Endometrium (tissue), 2 donors: ENCODE measurements around the gene CEACAM18.
"Not testable (repeated sequence)": the region's sequence is repeated elsewhere in the genome, so short reads cannot be mapped to it uniquely, and the experiment has no call there.

Experiments
- FAIRE-seq: peaks from 2 replicates; lab custom pipeline; 2012; peaks lifted over from hg19 to GRCh38; lab: Jason Lieb, UNC
- donor health status: control.
- donor health status: control.

CEACAM18 gene

DNA sequence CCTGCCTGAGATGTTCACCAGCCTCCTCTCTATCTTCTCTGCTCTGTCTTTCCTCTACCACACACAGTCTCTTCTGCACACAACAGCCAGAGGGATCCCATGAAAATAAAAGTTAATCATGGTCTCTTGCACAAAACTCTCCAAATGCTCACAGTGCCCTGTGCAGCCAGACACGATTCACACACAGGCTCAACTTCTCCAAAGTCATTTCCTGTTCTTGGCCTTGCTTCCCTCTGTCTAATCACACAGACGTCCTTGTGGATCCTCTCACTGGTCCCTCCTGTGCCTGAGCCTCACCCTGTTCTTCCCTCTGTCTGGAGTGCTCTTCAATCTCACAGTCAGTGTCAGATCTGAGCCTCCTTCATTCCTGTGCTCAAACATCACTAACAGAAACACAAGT is 15.4 kb downstream of the CEACAM18 start:
- FAIRE-seq = no peak

DNA sequence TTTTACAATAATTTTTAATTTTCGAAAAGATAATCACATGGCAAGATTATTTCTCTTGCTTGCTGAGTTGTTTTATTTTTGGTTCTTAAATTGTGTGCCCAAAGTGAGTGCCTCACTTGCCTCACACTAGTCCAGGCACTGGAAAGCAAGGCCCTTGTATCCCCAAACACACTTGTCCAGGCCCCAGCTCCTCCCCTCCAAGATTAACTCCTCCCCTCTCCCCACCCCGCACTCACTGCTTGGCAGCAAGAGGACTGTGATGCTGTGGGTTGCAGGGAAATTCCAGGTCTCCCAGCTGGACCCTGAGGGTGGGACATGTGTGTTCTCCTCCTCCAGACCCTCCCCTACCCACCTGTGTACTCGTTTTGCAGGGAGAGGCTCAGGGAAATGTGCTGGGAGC is 19.3 kb downstream of the CEACAM18 start:
- FAIRE-seq = no peak

DNA sequence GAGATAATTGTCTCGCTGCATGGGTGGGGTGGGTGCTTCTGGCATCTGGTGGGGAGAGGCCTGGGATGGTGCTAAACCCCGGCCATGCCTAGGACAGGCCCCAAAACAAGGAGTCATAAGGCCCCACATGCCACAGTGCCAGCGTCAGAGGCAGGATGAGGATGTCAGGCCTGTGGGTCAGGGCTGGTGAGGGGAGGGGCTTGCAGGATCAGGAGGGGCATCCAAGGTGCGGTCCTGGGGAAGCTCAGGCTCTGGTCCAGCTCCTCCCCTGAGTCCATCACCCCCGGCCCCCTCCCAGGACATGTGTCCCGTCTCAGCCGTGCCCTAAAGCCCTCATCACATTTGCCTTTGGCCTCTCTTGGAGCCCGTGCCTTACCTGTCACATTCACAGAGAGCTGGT is 22.6 kb downstream of the CEACAM18 start:
- FAIRE-seq = not testable (repeated sequence)

DNA sequence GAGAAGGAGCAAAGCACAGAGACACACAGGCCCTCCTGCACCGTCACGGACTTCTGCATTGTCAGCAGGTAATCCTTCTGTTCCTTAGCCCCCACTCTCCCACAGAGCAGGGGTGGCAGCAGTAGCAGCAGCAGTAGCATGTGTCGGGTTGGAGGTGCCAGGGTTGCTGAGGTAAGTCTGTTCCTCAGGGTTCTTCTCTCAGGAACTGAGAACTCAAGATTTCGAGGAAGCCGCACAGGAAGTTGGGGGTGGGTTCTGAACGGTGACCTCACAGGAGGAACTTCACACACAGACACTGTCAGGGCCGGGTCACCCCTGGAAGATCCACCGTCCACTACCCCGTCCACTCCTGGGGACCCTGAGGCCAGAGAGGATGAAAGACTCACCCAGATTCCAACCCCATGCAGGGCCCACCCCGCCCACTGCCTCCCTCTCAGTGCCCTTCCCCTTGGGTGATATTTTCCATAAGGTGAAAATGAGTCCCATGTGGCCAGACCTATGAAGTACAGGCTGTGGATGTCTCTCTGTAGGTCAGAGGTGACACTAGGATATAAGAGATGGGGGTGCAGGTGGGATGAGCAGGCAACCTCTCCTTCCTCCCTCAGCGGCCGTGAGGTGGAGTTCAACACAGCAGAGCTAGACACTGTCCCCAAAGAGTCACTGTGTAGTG is 23.4 kb downstream of the CEACAM18 start, which contains the start of gene SIGLEC12:
Gene SIGLEC12 (minus strand): TSS at position 207 of the 670 bp plus-strand sequence. CDS start 67 bp downstream, at position 140.
- no peak for FAIRE-seq

DNA sequence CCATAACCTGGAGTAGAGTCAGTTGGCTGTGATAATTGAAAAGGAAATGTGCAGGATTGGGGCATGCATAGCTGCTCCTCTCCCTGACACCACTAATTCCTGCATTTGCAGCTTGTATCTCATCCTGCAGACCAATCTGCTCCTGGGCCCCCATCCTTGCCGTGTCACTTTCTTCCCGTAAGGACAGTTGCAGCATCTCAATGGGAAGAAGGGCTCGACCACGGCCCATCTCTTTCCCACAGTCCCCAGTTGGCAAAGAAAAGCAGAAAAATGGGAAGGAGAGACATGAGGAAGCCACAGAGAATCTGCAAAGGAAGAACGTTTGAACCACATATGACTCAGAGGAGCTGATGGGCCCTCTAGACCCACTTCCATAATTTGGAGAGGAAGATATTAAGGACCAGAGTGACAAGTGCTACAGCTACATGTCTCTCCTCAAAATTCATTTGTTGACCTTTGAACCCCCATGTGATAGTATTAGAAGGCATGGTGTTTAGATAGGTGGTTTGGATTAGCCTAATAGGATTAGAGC is 25.0 kb downstream of the CEACAM18 start:
- no peak for FAIRE-seq

DNA sequence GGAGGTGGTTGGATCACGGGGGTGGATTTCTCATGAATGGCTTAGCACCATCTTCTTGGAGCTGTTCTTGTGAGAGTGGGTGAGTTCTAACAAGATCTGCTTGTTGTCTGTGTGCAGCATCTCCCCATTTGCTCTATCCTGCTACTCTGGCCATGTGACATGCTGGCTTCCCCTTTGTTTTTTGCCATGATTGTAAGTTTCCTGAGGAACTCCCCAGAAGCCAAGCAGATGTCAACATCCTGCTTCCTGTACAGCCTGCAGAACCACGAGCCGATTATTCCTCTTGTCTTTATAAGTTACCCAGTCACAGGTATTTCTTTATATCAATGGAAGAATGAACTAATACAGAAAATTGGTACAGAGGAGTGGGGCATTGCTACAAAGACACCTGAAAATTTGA is 25.6 kb downstream of the CEACAM18 start:
- no peak for FAIRE-seq

DNA sequence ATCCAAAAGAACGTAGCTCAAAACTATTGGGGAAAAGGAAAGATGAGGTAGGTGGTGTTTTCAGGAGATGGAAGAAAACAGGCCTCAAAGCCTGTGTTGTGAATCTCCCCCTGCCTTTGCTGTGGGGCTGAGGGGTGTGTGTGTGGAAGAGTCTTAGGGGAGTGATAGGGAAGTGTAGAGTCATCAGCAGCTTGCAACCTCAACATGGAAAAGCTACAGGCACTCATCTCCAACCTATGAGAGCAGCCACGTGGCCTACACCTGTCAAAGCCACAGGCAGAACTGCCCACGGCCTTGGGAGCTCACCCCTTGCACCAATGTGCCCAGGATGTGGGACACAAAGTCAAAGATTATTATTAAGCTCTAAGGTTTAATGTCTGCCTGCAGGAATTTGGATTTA is 27.6 kb downstream of the CEACAM18 start:
- no peak for FAIRE-seq

DNA sequence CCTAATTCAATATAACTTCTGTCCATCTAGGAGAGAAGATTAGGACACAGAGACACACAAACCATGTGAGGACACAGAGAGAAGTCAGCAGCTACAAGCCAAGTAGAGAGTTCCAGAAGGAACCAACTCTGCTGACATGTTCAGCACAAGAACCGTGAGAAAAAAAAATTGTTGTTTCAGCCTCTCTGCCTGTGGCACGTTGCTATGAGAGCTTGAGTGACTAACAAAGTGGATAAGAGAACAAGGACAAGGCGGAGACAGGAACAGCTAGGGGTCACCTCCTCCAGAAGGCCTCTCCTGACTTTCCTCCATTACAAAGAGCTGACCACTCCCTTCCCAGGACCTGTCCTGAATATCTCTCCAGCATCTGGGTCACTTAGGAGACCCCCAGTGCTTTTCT is 28.9 kb downstream of the CEACAM18 start:
- no peak for FAIRE-seq

DNA sequence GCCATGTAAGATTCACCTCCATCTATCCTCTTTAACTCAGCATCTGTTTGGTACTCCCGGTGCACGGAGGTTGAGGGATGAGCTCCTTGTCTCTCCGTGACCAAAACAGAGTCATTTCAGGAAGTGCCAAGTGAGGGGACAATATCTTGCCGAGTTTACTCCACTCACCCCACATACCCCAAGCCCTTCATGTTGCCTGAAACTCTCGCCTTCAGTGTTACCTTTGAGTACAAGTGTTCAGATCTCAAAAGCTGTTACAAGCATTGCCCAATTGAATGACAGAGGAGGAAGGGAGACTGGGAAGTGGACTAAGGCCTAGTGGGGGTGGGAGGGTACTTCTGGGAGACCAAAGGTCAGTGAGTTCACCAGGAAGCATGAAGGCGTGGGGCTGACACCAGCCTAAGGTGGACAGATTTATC is 29.3 kb downstream of the CEACAM18 start:
- no peak for FAIRE-seq

DNA sequence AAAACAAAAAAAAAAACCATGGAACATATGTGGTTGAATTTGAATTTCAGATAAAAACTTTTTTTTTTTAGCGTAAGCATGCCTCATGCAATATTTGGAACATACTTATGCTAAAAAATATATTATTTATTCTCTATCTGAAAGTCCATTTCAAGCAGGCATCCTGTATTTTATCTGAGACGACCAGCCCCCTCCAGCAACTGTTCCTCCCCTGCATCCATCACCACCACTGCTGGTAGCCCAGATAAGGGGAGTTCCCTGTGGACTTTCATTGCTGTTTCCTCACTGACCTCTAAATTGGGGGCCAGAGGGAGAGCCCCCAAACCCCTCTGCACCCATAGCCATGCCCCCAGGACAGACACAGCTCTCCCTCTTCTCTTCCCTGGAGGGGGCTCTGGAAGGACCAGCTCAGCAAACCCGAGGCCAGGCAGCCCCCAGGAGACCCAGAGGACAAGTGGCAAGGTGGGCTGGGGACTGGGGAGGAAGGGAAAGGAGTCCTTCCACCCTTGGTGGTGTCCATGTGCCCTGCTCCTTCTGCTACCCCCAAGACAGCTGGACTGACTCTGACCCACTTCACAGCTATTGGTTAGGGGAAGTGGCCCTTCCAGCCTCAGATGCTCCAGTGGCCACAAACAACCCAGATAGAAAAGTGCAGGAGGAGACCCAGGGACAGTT is 29.9 kb downstream of the CEACAM18 start:
- FAIRE-seq = no peak

DNA sequence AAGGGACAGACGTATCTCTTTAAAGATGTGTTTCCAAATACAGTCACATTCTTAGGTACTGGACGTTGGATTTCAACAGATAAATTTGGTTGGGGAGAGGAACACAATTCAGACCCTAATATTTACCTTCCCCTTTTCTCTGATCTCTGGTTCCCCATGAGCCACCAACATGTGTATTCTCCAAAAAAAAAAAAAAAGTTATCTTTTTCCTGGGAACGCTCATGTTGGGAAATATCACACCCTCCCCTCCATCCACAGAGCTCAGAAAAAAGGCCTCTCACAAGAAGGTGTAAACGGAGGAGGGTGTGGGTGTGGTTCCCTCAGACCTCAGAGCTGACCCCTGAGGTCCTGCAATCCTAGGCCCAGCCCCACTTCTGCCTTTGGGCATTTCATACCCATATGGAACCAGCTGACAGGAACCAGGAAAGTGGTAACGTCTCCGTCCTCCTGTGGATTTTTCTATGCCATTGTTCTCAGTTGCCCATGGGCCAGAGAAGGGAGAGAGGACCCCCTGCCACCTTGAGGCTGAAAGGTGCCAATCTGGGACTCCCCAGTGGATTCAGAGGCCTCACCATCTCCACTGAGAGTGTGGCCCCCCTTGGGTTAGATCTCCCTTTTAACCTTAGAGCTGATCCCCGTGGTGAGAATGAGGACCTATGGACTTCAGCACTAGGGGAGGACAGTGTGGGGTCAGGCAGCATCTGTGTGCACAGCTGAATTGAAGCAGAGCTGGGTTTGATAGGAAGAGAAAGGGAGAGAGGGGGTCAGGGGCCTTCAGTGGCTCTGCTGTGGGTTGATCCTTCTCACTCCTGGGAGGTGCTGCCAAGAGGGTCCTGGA is 31.7 kb downstream of the CEACAM18 start:
- FAIRE-seq = no peak

DNA sequence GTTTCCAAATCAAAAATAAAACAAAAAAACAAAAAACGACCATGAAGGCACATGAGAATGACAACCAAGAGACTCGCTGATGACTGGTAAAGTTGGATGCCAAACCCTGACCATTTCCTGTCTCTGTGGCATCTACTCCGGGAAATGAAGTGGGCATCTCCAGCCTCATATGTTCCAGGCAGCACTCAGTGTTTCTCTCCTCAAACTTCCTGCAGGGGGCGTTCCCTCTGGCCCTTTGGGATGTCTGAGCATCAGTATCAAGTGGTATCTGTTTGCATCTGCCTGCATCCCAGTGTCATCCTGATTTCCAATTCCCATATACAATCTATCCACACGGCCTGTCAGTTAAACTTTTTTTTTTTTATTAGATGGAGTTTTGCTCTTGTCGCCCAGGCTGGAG is 33.0 kb downstream of the CEACAM18 start:
- FAIRE-seq = no peak

DNA sequence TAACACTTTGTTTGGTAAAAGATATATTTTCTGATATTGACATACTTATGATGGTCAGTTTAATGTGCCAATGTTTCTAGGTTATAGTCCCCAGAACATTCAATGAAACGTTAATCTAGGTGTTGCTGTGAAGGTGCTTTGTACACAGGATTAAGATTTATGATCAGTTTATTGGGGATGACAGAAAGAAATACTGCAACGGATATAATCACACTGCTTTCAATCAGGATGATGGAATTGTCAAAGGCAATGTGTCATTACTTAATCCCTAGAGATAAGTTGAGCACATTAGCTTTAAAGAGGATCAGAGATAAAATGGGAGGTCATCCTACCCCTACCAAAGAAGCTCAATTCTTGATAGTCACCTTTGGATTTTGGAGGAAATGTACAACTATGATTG is 35.6 kb downstream of the CEACAM18 start:
- FAIRE-seq = no peak

DNA sequence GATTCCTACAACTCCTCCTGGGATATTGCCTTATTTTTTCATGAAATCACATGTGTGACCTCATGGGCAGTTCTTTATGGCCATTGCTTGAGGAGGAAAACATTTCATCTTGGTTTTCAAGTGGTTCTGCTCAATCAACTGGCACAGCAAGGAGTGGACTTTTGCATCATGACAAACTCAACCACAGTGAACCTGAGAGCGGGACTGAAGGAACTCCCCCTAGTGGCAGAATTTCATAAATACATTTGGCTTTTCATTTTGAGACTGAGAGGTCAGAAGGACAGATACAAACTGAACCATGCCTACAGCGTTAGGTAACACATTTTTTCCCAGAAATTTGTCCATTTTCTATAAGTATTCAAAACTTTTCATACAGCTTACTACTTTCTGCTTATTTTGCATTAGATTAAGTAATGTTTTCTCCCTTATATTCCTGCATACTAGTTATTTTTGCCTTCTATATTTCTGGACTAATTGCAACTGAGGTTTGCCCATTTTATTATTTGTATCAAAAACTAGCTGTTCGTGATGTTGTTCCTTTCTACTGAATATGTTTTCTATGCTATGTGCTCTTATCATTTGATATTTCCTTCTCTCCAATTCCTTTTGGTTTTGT is 36.6 kb downstream of the CEACAM18 start:
- FAIRE-seq = no peak

DNA sequence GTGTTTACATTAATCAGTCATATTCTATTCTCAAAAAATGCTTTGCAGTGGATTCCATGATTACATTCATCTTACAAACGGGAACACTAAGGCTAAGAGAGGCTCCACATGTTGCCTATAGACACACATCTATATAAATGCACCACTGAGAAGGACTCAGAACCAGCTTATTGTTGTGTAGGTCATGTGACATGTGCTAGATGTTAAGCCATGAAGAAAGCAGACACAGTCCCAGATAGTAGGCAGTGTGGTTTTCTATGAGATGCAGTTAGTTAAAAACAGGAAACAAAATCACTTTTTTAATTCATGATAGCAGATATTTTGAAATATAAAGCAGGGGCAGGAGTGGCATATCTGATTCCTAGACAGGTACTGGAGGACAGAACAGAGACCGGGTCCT is 42.4 kb downstream of the CEACAM18 start:
- FAIRE-seq = no peak

DNA sequence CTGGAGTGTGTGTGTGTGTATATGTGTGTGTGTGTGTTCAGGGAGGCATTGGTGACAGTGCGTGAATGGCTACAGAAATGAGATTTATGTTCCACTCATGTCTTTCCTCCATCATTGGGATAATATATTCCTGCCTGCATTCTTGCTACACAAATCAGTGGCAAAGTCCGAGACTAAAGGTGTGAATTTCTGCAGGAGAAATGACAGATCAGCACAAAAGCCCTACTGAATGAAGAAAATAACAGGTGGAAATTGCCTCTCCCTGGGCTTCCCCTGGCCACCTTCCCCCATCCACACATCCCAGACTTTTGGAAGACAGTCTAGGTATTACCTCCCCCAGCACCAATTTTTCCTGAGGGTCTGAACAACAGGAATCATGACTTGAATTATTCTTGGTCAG is 43.0 kb downstream of the CEACAM18 start:
- no peak for FAIRE-seq

DNA sequence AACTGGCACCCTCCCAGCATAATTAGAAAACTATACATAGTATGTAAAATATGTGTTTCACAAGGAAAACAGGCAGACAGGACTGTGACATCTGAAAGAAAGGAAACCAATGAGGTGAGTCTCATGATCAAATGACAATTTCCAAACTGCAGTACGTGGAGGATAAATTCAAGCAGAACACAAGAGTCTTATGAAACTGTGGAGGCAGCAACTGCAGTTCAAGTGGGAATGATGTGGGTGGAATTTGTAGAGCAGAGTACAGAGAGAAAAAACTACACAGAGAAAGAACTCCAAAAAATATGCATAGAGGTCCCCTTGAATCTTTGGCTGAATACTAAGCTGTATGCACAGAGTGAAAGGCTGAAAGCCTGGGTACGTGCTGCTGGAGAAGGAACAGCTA is 43.4 kb downstream of the CEACAM18 start:
- no peak for FAIRE-seq

DNA sequence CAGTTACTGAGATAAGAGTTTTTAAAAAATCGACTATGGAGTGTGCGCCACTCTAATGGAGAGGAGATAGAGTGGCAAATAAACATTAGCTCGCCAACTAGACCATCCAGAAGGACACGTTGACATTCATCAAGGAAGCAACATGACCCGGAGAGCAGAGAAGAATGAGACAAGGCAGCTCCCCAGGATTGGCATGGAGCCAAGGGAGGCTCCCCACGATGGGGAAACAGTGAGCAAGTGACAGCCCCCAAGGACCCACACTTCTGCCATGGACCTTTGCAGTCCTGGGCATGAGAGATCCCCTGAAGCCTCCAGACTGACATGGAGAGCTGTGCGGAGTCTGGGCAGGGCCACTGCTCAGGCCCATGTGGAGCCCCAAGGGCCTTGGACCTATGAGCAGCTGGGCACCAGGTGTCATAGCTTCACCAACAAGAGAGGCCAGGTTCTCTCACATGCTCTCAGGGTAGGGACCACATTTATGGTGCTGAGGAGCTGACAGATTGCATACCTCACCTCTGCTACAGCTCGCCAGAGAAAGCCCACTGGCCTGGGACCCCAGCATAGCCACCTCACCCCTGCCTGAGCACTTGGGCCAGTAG is 46.4 kb downstream of the CEACAM18 start:
- FAIRE-seq = no peak

DNA sequence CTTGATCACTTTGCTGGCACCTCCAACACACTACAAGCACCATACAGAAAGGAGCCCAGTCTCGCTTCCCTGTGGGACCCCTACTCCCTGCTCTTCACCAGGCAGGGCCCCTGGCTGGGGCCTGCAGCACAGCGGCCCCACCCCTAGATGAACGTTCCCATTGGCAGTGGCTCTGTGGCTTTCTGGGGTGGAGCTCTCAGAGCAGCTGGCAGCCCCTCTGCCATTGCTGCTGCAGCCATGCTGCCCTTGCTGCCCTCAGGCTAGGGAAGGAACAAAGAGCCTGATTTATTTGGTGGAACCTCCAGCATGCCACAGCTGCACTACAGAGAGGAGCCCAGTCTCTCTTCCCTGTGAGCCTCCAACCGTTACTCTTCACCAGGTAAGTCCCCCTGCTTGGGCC is 47.3 kb downstream of the CEACAM18 start:
- no peak for FAIRE-seq

DNA sequence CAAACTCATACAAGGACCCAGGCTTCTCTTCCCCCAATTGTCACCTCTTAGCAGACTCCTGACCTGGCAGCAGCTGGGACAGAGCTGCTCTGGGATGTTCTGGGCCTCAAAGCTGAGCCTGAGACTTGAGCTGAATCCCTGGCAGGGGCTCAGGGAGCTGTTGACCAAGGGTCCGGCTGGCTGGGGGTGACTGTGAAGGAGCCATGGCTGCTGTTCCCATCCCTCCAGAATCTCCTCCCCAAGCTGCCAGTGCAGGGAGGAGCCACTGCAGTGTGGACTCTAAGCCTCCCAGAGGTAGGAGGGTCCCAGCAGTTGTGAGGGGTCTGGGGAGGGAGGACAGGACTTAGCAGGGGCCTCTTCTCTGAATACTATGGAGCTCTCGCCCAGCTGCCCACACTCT is 51.0 kb downstream of the CEACAM18 start:
- no peak for FAIRE-seq

DNA sequence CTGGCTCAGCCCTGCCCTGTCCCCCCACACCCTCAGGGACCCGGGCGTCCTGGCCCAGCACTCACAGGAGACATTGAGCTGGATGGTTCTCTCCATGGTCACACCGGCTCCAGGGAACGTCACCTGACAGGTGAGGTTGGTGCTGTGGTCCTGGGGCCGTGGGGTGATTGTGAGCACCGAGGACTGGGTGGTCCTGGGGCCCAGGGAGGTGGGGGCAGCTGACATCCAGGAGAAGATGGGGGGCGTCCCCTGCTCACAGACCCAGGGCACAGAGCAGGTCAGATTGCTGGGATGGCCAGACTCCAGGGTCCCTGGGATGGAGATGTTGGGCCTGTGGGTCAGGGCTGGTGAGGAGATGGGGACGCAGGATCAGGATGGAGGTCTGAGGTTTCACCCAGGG is 52.3 kb downstream of the CEACAM18 start:
- FAIRE-seq = no peak
